Hypothalamus (tissue), 51 donors: ENCODE measurements around the gene PTPN12.
"Not testable (repeated sequence)": the region's sequence is repeated elsewhere in the genome, so short reads cannot be mapped to it uniquely, and the experiment has no call there.

Experiments
- DNase-seq, 51 donors: peaks; one replicate each; lab custom pipeline; 2025; lab: John Stamatoyannopoulos, UW

The PTPN12 gene

GRCh38 chr7:77575187-77575586, 38.1 kb downstream of the PTPN12 start:
- DNase-seq, result no peak

DNA sequence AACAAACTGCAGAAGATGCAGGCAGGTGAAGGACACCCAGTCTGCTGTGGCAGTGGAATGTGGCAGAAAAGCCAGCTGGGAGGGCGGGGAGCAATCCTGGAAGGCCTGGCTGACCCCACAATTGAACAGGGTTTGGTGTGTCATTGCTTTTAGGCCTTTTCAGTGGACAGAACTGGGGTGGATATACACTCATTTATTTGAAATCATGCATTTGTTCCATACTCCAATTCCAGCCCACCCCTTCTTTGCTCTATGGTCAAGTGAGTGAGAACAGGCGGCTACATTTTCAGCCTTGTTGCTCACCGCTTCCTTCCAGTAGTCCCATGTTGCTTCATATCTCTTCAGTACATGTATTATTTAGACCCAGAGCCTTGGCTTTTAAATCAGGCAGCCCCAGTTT, 39.8 kb downstream of the PTPN12 start:
- no peak for DNase-seq

DNA sequence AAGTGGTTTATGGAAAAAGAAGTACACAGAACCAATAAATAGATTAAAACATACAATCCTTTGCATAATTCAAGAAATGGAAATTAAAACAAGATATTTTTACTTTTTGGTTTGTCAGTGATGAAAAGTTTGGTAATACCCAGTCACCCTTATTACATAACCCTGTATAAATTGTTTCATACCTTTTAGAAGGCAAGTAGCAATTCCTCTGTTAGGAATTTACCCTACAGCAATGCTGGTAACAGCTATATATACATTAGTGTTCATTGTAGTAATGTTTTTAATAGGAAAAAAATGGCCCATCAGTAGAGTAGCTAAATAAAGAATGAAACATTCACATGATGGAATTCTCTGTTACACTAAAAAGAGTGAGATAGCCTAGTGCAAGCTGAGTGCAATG, 42.7 kb downstream of the PTPN12 start:
- DNase-seq, result no peak

DNA sequence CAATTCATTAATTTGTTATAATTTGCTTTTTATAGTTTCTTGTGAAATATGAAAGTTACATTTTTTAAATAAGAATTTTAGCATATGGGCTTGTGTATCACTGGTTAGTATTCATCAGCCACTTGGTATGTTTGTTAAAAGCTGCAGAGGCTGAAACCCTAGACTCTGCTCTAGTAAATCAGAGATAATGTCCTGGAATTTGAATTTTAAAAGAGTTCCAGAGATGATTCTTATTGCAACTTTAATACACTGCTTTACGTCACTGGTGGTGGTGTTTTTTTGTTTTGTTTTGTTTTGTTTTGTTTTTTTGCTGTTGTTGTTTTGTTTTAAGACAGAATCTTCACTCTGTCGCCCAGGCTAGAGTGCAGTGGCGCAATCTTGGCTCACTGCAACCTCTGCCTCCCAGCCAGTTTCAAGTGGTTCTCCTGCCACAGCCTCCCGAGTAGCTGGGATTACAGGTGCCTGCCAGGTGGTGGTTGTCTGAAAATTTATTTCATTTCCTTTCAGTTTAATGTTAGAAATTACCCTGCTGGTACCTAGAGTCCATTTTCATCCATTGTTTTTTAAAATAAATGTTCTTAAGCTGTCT, 43.8 kb downstream of the PTPN12 start:
- no peak for DNase-seq

DNA sequence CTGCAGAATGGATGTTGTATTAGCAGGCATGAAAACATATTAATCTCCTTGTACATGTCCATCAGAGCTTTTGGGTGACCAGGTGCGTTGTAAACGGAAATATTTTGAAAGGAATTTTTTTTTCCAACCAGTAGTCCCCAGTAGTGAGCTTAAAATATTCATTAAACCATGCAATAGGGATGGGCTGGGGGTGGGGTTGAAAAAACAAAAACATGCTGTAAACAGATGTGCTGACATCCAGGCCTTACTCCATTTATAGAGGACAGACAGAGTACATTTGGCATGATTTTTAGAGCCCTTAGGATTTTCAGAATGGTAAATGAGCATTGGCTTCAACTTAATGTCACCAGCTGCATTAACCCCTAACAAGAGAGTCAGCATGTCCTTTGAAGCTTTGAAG, 50.2 kb downstream of the PTPN12 start:
- DNase-seq, result no peak

GRCh38 chr7:77600952-77601351, 63.9 kb downstream of the PTPN12 start:
- DNase-seq, result no peak

DNA sequence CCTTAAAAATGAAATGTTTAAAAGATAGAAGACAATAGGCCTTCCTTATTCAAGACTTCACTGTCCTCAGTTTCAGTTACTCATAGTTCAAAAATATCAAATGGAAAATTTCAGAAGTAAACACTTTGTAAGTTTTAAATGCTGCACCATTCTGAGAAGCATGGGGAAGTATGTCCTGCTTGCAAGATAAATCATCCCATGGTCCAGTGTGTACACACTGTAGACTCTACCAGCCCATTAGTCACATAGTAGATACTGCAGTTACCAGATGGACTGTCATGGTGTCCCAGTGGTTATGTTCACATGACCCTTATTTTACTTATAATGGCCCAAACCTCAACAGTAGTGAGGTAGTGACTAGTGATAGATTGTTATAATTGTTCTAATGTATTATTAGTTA, 69.5 kb downstream of the PTPN12 start:
- no peak for DNase-seq

DNA sequence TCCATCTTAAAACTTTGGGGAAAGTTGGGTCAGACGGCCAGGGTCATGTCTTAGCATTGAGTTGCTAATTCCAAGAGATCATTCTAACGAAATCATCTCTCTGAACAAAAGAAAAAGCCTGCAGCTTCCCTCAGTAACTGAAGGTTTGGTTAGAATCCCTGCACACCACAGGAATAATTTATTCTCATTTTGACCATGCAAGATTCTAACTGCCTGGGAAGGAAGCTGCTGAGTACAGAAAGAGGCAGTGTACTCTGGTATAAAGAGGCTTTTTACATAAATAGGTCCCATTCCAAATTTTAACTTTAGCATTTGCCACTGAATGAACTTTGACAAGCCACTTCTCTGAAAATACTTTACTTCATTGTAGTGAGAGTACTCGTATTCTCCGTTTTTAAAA, 82.2 kb downstream of the PTPN12 start:
- DNase-seq, result no peak

GRCh38 chr7:77626586-77627308, 89.7 kb downstream of the PTPN12 start:
- no peak for DNase-seq

GRCh38 chr7:77627309-77627676, 90.2 kb downstream of the PTPN12 start:
- DNase-seq, result no peak

- DNase-seq, result no peak
These were observed 92.7 kb downstream of the PTPN12 start for GRCh38 chr7:77629797-77630196.

DNA sequence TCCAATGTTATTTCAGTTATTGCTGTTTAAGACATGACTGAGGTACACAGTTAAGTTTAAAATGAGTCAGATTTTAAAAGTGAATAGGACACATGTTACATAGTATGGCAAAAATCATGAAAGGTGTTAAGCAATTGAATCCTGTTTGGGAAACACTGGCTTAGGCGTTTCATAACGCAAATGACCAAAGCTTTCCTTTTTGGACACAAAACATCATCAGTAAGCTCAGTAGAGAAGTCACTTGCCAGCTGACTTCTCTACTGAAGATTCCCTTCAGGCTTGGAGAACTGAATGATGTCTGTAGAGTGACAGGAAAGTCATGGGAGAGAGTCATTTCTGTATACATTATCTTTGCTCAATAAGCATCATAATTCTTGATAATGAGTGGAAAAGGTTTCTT, 94.7 kb downstream of the PTPN12 start:
- DNase-seq, result no peak

GRCh38 chr7:77644774-77645173, 107.7 kb downstream of the PTPN12 start:
- no peak for DNase-seq

DNA sequence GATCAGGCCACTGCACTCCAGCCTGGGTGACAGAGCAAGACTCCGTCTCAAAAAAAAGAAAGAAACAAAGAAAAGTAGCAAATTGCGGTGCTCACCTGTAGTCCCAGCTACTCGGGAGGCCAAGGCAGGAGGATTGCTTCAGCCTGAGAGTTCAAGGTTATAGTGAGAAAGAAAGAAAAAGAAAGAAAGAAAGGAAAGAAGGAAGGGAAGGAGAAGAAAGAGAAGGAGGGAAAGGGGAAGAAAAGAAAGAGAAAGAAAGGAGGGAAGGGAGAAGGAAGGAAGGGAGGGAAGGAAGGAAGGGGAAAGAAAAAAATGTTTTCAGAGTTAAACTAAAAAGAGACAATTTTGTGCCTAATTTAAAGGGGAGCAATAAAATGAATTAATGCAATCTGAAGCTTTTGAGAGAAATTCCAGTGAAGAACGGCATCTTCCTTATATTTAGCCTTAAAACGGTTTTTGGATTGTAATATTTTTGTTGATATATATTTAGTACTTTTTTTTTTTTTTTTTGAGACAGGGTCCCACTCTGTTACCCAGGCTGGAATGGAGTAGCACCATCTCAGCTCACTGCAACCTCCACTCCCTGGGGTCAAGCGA, 111.7 kb downstream of the PTPN12 start:
- DNase-seq, result no peak

DNA sequence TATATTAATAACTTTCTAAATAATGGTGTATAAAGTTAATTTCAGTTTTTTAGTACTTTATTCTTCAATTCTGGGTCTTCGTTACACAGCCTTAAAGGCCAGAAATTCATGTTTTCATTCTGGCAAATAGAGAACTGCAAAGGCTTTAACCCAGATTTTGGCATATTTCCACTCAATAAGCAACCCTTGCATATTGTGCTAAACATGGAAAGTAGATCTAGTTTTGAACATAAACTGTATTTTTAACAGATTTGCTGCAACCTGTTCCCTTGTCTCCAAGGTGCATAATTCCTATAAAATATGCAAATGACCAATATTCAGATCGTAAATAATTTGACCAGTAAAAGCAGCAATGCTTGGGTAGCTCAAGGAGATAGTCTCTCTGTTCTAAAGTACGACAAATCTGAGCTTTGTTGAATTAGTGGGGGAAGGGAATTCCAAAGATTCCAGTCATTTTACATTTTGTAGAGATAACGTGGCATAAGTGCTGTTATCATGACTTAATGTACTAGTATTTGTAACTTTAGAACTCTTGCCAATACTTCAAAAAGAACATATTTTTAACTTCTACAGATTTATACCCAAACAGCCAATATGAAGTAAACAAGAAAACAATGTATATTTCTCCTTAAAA, 112.7 kb downstream of the PTPN12 start:
- no peak for DNase-seq

GRCh38 chr7:77651575-77652162, 114.6 kb downstream of the PTPN12 start:
- DNase-seq, result peak in 6 of 51 donors; percentile 2 to 58 (median 18)

DNA sequence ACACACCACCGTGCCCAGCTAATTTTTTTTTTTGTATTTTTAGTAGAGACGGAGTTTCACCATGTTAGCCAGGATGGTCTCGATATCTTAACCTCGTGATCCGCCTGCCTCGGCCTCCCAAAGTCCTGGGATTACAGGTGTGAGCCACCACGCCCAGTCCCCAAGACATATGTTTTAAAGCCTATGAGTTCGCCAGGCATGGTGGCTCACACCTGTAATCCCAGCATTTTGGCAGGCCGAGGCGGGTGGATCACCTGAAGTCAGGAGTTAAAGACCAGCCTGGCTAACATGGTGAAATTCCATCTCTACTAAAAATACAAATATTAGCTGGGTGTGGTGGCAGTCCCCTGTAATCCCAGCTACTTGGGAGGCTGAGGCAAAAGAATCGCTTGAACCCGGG, 115.7 kb downstream of the PTPN12 start:
- not testable (repeated sequence) for DNase-seq

GRCh38 chr7:77653572-77653971, 116.5 kb downstream of the PTPN12 start:
- DNase-seq, result no peak

GRCh38 chr7:77655356-77655755, 118.3 kb downstream of the PTPN12 start:
- DNase-seq, result no peak

DNA sequence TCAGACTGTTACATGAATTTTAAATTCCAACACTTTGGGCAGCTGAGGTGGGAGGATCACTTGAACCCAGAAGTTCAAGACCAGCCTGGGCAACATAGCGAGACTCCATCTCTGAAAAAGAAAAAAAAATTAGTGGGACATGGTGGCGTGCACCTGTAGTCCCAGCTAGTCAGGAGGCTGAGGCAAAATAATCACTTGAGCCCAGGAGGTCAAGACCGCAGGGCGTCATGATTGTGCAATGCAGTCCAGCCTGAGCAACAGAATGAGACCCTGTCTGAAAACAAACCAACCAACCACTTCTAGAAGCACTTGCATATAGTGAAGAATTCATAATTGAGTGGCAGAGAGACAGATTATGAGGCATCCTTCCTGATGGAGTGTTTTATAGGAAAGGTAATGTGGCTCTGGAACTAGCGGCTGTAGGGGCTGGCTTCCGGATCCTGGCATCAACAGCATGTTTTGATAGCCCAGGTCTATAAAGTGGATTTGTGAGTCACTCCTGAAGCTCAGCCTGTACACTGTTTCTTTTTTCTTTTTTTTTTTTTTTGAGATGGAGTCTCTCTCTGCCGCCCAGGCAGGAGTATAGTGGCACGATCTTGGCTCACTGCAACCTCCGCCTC, 118.9 kb downstream of the PTPN12 start:
- no peak for DNase-seq
